Non-pigmented ciliary epithelial cell (primary cell): ENCODE results near the gene APOB.

ENCODE experiments used
- DNase-seq: peaks from one replicate; pipeline ENCODE4 v3.0.0-alpha.2; 2010; ENCODE audit warnings: low read depth

Gene APOB

DNA sequence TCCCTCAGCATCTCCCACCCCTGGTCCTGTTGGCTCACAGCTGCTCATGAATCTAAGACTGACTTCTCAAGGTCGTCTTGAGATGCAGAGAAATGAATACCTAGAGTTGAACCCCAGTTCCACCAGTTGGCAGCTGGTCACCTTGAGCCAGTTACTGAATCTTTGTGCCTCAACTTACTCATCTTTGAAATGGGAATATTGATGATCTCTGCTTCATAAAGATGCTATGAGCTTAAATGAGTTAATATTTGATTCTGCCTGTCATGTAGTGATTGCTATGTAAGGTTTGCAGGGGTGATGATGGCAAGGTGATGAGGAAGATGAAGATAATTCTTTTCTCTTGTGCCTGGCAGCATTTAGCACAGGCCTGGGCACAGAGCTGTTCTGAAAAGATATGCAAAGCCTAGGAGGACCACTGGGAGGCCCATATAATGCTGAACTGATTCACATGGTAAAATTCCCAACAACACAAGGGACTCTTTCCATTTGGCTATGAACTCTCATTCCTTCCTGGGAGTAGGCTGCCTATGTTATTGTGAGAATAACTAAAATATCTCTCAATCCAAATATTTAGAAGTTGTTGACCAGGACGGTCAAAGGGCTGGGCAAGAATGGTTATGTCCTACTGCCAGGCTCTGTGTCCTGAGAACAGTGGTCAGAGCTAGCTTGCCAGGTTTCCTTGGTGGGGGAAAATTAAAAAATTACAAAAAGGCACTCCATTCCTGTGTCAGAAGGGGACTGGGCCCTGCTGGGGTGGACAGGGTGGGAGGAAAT lies 70.9 kb downstream of the APOB start:
- DNase-seq = no peak

GRCh38 chr2:20972110-20972509 lies 71.8 kb downstream of the APOB start:
- DNase-seq = no peak

DNA sequence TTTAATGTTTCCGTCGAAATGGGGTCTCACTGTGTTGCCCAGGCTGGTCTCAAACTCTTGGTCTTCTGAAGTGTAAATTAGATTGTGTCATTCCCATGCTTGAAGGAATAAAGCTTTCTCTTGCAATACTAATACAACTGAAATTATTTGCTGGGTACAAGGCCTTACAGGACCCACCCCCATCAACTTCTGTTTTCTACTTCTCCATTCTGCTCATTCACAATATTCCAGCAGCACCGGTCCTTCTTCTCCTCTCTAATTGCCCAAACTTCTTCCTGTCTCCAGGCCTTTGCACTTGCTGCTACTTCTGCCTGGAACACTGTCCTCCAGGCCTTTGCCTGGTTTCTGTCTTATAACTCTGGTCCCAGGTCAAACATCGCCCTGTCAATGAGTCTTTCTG lies 73.8 kb downstream of the APOB start:
- DNase-seq = no peak

GRCh38 chr2:20966061-20966595 lies 77.7 kb downstream of the APOB start:
- no peak for DNase-seq

- DNase-seq = no peak
Measured at GRCh38 chr2:20965221-20965620, 78.7 kb downstream of the APOB start.

- DNase-seq = no peak
Measured at GRCh38 chr2:20963867-20964266, 80.0 kb downstream of the APOB start.

DNA sequence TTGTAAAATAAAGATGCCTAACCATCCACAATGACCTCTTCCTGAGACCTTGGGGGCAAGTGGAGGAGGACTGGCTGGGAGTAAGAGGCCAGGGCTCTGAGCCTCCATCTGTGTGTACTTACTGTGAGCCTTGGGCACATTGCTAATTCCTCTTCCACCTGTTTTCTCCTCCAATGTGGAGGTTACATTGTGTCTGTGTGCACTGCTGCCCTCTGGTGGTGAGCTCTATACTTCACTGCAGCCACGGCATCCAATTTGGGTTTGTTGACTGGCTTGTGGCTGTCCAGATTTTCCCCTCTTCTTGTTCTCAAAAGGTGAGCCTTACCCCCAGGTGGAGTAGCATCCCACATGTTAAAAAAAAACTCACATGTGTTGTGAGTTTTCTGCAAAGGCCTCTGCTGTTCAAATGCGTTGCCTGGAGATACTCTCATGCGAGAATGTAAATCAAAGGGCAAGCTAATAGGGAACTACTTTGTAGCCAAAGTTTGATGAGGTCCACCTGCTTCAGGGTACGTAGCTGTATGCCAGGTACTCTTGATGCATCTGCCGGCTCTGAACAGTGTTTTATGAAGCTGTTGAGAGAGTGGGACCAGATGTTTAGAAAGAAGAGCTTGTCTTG lies 80.8 kb downstream of the APOB start:
- DNase-seq = peak; percentile 8

DNA sequence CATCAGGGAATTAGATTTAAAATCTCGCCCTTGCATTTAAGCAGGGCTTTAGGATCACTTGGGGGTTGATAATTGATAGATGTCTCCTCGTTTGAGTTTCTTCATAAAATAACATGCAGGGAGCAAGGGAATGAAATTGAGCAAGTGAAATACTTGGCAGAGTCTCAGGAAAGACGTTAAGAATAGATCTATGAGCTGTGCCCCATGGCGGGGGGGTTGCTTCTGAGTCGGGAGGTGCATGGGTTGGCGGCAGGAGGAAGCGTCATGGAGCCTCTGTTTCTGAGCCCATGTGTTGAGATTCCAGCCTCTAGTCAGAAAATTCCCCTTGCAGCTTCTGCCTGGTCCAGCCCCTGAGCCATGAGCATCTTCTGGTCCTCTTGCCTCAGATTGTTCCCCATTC lies 82.0 kb downstream of the APOB start:
- no peak for DNase-seq

GRCh38 chr2:20960003-20960402 lies 83.9 kb downstream of the APOB start:
- DNase-seq = no peak

DNA sequence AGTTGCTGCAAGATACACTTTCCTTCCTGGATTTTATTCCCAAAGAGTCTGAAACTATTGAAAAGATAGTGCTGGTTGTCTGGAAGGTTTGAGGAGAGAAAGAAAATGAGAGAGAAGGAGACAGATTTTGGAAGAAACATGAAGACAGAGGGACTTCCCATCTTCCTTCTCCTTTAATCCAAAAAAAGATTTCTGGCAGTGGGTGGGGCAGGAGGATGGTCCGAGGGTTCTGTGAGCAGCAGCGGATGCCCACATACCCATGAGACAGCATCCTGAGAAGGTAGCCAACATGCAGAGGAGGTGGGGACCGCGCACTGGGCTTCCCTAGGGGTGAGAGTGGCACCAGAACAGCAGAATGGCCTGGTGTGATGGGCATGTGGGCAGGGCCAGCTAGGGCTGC lies 84.6 kb downstream of the APOB start:
- no peak for DNase-seq

DNA sequence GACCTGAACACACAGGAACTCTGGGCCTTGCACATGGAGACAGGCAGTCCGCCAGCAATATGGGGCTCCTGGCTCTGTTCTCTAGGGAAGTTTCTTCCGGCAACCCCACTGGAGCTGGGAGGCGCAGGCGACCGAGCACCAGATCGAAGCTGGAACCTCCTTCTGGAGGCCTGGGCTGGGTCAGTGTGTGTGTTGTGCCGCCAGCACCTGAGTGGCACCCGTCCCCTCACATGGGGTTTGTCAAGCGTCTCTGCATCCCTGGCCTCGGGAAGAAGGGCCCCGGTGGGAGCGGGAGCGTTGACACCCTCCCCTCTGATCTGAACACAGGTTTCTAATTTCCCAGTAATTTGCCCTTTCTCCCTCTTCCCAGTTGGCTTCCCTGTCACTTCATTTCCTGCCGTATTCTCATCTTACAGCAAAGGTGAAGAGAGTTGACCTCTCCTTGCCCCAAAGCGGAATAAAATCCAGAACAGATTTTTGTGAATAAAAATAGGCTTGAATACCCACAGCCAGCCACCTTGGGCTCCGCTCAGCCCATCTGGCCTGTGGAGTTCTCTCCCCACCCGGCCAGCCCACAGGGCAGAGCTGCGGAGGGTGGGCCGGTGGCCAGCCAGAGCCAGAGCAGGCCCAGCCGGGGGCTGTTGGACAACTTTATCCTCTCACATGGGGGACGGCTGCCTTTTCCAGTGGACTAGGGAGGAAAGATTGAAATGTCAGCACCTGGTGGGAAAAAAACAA lies 85.9 kb downstream of the APOB start:
- DNase-seq = no peak

- DNase-seq = no peak
Measured at GRCh38 chr2:20955277-20956026, 88.4 kb downstream of the APOB start.

GRCh38 chr2:20953146-20953824 lies 90.6 kb downstream of the APOB start:
- DNase-seq = no peak
